ENCODE measurements around the gene HNRNPR. TPM values are rescaled to one million over a fixed set of nuclear protein-coding genes. Genes with fewer than 3 reads are reported as not detected.

HNRNPR gene
- total and polyA plus RNA-seq, 2 donors (not counting 1 experiment from before 2014, with no cell fraction given) = 59.1 to 141 TPM

- TF ChIP-seq EZH2 (IDR thresholded peaks at IDR 0.05; ENCODE audit: low read length, missing control alignments) (no peak), CTCF (conservative IDR thresholded peaks at IDR 0.05 in 1 of 2, IDR thresholded peaks at IDR 0.05 in 1 of 2; ENCODE audit: low read depth in 1 of 2, low read length in 2 of 2) (no peak)
- no peaks in the 10 kb centered on the region for H3K27me3 ChIP-seq (ENCODE audit: control insufficient read depth, insufficient read depth, low read length)
- no peak overlapping the region for H3K4me3 ChIP-seq (replicated peaks in 1 of 4; ENCODE audit: control extremely low read depth in 1 of 4, insufficient read depth in 1 of 4, low read depth in 3 of 4, low read length in 4 of 4)
These were observed 61.1 kb downstream of the HNRNPR start for GRCh38 chr1:23282957-23283356.

DNA sequence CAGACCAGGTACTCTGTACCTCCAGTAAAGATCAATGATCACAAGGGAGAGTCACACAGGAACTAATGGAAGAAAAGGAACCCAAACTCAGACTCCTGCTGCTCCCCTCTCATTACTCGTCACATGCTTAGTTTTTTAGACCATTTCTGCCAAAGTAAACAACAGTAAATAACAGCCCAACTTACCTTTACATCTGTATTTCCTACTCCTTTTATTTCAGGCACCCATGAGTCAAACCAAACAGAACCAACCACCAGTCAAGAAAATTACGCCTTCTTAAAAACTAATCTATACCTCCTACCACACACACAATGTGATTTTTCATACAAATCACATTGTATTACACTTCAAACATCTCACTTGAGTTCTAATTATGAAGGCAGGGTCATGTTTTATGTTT, 65.4 kb downstream of the HNRNPR start:
- TF ChIP-seq CTCF (conservative IDR thresholded peaks at IDR 0.05 in 1 of 2, IDR thresholded peaks at IDR 0.05 in 1 of 2; ENCODE audit: low read depth in 1 of 2, low read length in 2 of 2) = no peak
- no peak for TF ChIP-seq EZH2 (IDR thresholded peaks at IDR 0.05; ENCODE audit: low read length, missing control alignments)
- Histone ChIP-seq H3K36me3 (ENCODE audit: control insufficient read depth, insufficient read depth, low read length) (no peaks in the 10 kb centered on the region), H3K4me2 (ENCODE audit: extremely low read depth, insufficient read depth, low read length) (no peak overlapping the region), H3K79me2 (ENCODE audit: control insufficient read depth, insufficient read depth, low read length) (no peaks in the 10 kb centered on the region), H3K9me3 (ENCODE audit: control insufficient read depth, insufficient read depth, low read depth, low read length) (no peaks in the 10 kb centered on the region), H4K20me1 (ENCODE audit: control insufficient read depth, extremely low read depth, insufficient read depth, low read length) (no peaks in the 10 kb centered on the region), H3K4me1 (ENCODE audit: control insufficient read depth, extremely low read depth, insufficient read depth, low read length) (peaks cover 9% of the 10 kb centered on the region), H3K27me3 (ENCODE audit: control insufficient read depth, insufficient read depth, low read length) (no peaks in the 10 kb centered on the region), H3K9ac (ENCODE audit: insufficient read depth, low read length) (no peak overlapping the region), H2AFZ (ENCODE audit: low read length) (no peak overlapping the region), H3K4me3 (replicated peaks in 1 of 4; ENCODE audit: control extremely low read depth in 1 of 4, insufficient read depth in 1 of 4, low read depth in 3 of 4, low read length in 4 of 4) (no peak overlapping the region), H3K27ac (ENCODE audit: insufficient read depth, low read length) (no peak overlapping the region)
- DNase-seq (ENCODE audit: low read depth in 2 of 2) = no peak

More at GRCh38 chr1:23282957-23283356, 61.1 kb downstream of the HNRNPR start:
- Histone ChIP-seq H4K20me1 (ENCODE audit: control insufficient read depth, extremely low read depth, insufficient read depth, low read length) (no peaks in the 10 kb centered on the region), H3K4me2 (ENCODE audit: extremely low read depth, insufficient read depth, low read length) (peak overlapping the region; percentile 85), H3K27ac (ENCODE audit: insufficient read depth, low read length) (peak overlapping the region; percentile 39), H3K4me1 (ENCODE audit: control insufficient read depth, extremely low read depth, insufficient read depth, low read length) (peaks cover 11% of the 10 kb centered on the region), H3K9me3 (ENCODE audit: control insufficient read depth, insufficient read depth, low read depth, low read length) (no peaks in the 10 kb centered on the region), H3K9ac (ENCODE audit: insufficient read depth, low read length) (no peak overlapping the region), H2AFZ (ENCODE audit: low read length) (no peak overlapping the region), H3K79me2 (ENCODE audit: control insufficient read depth, insufficient read depth, low read length) (no peaks in the 10 kb centered on the region), H3K36me3 (ENCODE audit: control insufficient read depth, insufficient read depth, low read length) (peaks cover 2% of the 10 kb centered on the region)
- DNase-seq (ENCODE audit: low read depth in 2 of 2) = peak; percentile 82 to 88

DNA sequence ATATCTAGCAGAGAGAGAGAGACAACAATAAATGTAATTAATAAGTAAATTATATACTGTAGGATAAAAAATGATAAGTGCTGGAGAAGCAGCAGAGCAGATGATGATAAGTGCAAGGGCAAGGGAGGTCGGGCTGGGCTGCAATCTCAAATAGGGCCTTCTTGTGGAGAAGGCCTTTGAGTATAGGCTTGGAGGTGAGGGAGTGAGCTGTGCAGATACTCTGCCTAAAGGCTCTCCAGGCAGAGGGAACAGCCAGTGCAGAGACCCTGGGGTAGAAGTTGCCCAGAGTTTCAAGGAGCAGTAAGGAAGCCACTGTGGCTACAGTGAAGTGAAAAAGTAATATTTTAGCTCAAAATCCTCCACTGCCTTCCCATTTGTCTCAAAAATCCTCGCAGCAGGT, 67.6 kb downstream of the HNRNPR start:
- no peaks in the 10 kb centered on the region for H3K79me2 ChIP-seq (ENCODE audit: control insufficient read depth, insufficient read depth, low read length)
- H3K27me3 ChIP-seq (ENCODE audit: control insufficient read depth, insufficient read depth, low read length) = no peaks in the 10 kb centered on the region
- no peak for DNase-seq (ENCODE audit: low read depth in 2 of 2)
- no peak overlapping the region for H3K9ac ChIP-seq (ENCODE audit: insufficient read depth, low read length)
- H3K4me1 ChIP-seq (ENCODE audit: control insufficient read depth, extremely low read depth, insufficient read depth, low read length) = no peaks in the 10 kb centered on the region
- H3K4me2 ChIP-seq (ENCODE audit: extremely low read depth, insufficient read depth, low read length) = no peak overlapping the region
- H4K20me1 ChIP-seq (ENCODE audit: control insufficient read depth, extremely low read depth, insufficient read depth, low read length) = no peaks in the 10 kb centered on the region
- H3K27ac ChIP-seq (ENCODE audit: insufficient read depth, low read length) = no peak overlapping the region
- H3K36me3 ChIP-seq (ENCODE audit: control insufficient read depth, insufficient read depth, low read length) = no peaks in the 10 kb centered on the region
- H2AFZ ChIP-seq (ENCODE audit: low read length) = no peak overlapping the region
- H3K9me3 ChIP-seq (ENCODE audit: control insufficient read depth, insufficient read depth, low read depth, low read length) = no peaks in the 10 kb centered on the region
- H3K4me3 ChIP-seq (replicated peaks in 1 of 4; ENCODE audit: control extremely low read depth in 1 of 4, insufficient read depth in 1 of 4, low read depth in 3 of 4, low read length in 4 of 4) = no peak overlapping the region
- no peak for TF ChIP-seq EZH2 (IDR thresholded peaks at IDR 0.05; ENCODE audit: low read length, missing control alignments)
- TF ChIP-seq CTCF (conservative IDR thresholded peaks at IDR 0.05 in 1 of 2, IDR thresholded peaks at IDR 0.05 in 1 of 2; ENCODE audit: low read depth in 1 of 2, low read length in 2 of 2) = no peak

All from fibroblast of lung (primary cell).